MCF 10A (cell line): ENCODE data around the gene ABO. TPM values are rescaled to one million over a fixed set of nuclear protein-coding genes. Genes with fewer than 3 reads are reported as not detected.

ENCODE experiments used
- BruUV-seq: library from RNA; stranded (reverse); fragments of 400-500 nt; replicated peaks from 2 replicates; lab custom pipeline; 2021; lab: Mats Ljungman, UMichigan
- CTCF ChIA-PET: fragments of 300-600 bp; sonication (Branson Sonifier 250); formaldehyde crosslinking; extraction: SDS; loops from one replicate; lab custom pipeline; 2021; ENCODE audit warnings: antibody characterized with exemption, inconsistent platforms; lab: Yijun Ruan, JAX
- POLR2A ChIA-PET: fragments of 300-600, 350-650 bp; sonication (Branson Sonifier 250); formaldehyde crosslinking; extraction: SDS; loops from one replicate; lab custom pipeline; 2020; ENCODE audit warnings: antibody characterized with exemption, inconsistent platforms; lab: Yijun Ruan, JAX
- DNase-seq: peaks from one replicate; pipeline ENCODE4 v3.0.0-alpha.2; 2018; ENCODE audit not compliant: unreplicated experiment
- H3K27ac Mint-ChIP-seq: one replicate; pipeline ENCODE4 v1.8.0; 2022; ENCODE audit warnings: mild to moderate bottlenecking, low read depth, mixed read lengths; ENCODE audit not compliant: unreplicated experiment
- H3K27me3 Mint-ChIP-seq: one replicate; pipeline ENCODE4 v1.8.0; 2022; ENCODE audit warnings: mixed read lengths; ENCODE audit not compliant: insufficient read depth, unreplicated experiment
- H3K36me3 Mint-ChIP-seq: one replicate; pipeline ENCODE4 v1.8.0; 2022; ENCODE audit warnings: mild to moderate bottlenecking, moderate library complexity, mixed read lengths; ENCODE audit not compliant: insufficient read depth, unreplicated experiment
- H3K4me1 Mint-ChIP-seq: one replicate; pipeline ENCODE4 v1.8.0; 2022; ENCODE audit warnings: mixed read lengths; ENCODE audit not compliant: insufficient read depth, unreplicated experiment
- H3K4me3 Mint-ChIP-seq: one replicate; pipeline ENCODE4 v1.8.0; 2022; ENCODE audit warnings: mild to moderate bottlenecking, moderate library complexity, mixed read lengths; ENCODE audit not compliant: unreplicated experiment
- H3K9me3 Mint-ChIP-seq: one replicate; pipeline ENCODE4 v1.8.0; 2022; ENCODE audit warnings: mixed read lengths; ENCODE audit not compliant: unreplicated experiment
- intact Hi-C: fragments of 100-400 bp; cut with micrococcal nuclease; formaldehyde crosslinking; loops from 2 replicates; pipeline ENCODE4 v1.14.1; 2022
- total RNA-seq: library from RNA; stranded (reverse); gene quantifications from 2 replicates; pipeline ENCODE4 v1.2.3, GENCODE V29; 2022
- TF ChIP-seq, protein P1 (sequence below): fragments of 200-600 bp; IDR thresholded peaks from one replicate; pipeline ENCODE4 v1.8.0; 2022; ENCODE audit warnings: antibody characterized with exemption, mild to moderate bottlenecking; ENCODE audit not compliant: unreplicated experiment

The ABO gene
- total RNA-seq, 1 experiment from 2014 or later = not detected

DNA sequence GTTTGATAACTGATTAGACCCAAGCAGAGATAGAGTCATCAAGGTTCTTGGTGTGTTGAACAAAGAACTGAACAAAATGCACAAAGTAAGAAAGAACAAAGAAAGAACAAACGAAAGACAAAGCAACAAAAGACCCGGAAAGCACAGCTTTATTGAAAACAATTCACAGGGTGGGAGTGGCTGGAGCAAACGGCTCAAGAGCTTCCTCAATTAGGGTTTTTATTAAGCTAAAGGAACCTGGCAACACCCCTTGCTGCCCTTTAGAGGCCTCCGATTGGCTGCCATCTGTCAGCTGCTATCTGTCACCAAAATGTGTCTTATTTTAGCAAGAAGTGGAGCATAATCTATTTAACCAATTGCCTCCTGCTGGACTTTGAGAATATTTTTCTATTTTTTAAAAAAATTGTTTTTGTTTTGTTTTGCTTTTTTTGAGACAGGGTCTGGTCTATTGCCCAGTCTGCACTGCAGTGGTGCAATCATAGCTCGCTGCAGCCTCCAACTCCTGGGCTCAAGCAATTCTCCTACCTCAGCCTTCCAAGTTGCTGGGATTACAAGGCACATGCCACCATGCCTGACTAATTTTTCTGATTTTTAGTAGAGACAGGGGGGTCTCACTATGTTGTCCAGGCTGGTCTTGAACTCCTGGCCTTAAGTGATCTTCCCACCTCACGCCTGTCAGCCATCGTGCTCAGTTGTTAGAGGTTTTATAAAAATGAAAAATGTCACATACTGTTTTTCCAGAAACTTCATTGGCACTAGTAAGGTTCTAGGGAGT lies 7.7 kb upstream of the ABO start:
- Mint-ChIP-seq H3K27ac (no peak overlapping the region), H3K4me1 (no peaks in the 10 kb centered on the region), H3K4me3 (no peak overlapping the region), H3K27me3 (no peaks in the 10 kb centered on the region), H3K9me3 (no peaks in the 10 kb centered on the region), H3K36me3 (no peaks in the 10 kb centered on the region)
- intact Hi-C loops = no loop called here
- ChIA-PET POLR2A (no interaction called here), CTCF (no interaction called here)
- TF ChIP-seq, protein P1, sequence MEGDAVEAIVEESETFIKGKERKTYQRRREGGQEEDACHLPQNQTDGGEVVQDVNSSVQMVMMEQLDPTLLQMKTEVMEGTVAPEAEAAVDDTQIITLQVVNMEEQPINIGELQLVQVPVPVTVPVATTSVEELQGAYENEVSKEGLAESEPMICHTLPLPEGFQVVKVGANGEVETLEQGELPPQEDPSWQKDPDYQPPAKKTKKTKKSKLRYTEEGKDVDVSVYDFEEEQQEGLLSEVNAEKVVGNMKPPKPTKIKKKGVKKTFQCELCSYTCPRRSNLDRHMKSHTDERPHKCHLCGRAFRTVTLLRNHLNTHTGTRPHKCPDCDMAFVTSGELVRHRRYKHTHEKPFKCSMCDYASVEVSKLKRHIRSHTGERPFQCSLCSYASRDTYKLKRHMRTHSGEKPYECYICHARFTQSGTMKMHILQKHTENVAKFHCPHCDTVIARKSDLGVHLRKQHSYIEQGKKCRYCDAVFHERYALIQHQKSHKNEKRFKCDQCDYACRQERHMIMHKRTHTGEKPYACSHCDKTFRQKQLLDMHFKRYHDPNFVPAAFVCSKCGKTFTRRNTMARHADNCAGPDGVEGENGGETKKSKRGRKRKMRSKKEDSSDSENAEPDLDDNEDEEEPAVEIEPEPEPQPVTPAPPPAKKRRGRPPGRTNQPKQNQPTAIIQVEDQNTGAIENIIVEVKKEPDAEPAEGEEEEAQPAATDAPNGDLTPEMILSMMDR = no peak
- no peak for DNase-seq
- BruUV-seq = no TSS peak

DNA sequence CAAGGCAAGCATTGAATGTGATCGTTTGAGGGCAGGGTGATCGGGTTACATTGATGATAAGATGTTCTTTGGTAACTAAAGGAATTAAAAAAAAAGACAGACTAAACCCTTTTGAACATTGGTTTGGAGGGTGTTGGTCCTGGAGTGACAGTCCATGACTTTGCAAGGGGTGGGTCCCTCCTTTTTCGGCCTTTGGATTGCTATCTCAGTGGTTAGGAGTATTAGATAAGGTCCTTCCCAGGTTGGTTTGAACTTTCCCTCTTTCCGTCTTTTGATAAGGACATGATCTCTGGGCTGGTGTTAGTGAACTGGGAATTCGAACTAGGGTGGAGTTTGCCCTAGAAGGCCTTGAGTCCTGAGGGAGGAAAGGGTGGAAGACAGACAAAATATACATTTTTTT lies 5.4 kb upstream of the ABO start:
- DNase-seq = no peak
- no peaks in the 10 kb centered on the region for H3K36me3 Mint-ChIP-seq
- CTCF ChIA-PET = no interaction called here
- H3K9me3 Mint-ChIP-seq = no peaks in the 10 kb centered on the region
- no peaks in the 10 kb centered on the region for H3K4me1 Mint-ChIP-seq
- BruUV-seq = no TSS peak
- TF ChIP-seq, protein P1 = no peak
- H3K27ac Mint-ChIP-seq = no peak overlapping the region
- no peaks in the 10 kb centered on the region for H3K27me3 Mint-ChIP-seq
- no peak overlapping the region for H3K4me3 Mint-ChIP-seq
- intact Hi-C loops = no loop called here
- POLR2A ChIA-PET = no interaction called here

DNA sequence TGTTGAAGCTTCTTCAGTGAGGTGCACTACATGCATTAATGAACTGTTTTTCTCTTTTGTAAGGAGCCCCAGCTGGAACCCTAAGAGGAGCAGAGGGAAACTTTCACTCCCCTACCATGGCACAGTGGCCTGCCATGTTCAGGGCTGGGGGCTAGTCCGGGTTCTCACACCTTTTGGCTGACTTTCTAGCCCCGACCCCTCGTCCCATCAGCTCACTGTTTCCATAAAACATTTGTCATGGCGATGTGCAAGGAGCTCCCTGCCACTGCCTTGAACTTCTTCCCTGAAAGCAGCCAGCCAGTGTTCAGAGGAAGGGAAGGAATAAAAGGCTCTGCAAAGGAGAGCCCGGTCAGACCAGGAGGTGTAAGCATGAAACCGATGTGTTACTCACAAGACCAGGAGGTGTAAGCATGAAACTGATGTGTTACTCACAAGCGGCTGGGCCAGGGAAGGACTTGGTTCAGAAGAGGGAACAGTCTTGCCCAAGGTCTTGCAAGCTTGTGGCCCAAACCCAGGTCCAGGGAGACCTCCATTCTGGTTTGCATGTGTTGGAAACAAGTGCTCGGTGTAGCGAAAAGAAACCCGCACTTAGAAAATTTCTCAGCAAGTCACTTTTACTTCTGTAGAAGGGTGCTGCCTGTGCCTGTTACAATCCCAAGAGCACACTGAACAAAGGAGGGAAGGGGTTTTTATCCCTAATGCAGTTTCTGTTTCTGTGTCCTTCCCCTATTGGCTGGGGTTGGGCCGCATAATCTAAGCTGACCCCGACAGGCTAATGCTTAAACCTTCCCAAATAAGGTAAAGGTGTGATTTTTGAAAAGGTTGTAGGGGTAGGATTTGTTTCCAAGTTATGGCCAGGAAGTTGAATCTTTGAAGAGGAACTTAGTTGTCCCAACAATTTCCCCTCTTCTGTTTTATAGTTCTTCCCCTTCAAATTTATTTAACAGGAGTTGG lies 3.4 kb upstream of the ABO start:
- ChIA-PET POLR2A (interaction anchor here (0.6 to 0.9 kb wide), 2 partner anchors 38 to 73 kb away, joined by 3 read pairs; no protein-coding TSS in a partner anchor), CTCF (interaction anchor here (0.9 kb wide), 1 partner anchor 305 kb away, joined by 4 read pairs; no protein-coding TSS in a partner anchor)
- peaks cover 3% of the 10 kb centered on the region for H3K27me3 Mint-ChIP-seq
- BruUV-seq = no TSS peak
- no peaks in the 10 kb centered on the region for H3K36me3 Mint-ChIP-seq
- H3K9me3 Mint-ChIP-seq = no peaks in the 10 kb centered on the region
- H3K27ac Mint-ChIP-seq = no peak overlapping the region
- TF ChIP-seq, protein P1 = no peak
- DNase-seq = no peak
- no peak overlapping the region for H3K4me3 Mint-ChIP-seq
- intact Hi-C loops = no loop called here
- no peaks in the 10 kb centered on the region for H3K4me1 Mint-ChIP-seq

DNA sequence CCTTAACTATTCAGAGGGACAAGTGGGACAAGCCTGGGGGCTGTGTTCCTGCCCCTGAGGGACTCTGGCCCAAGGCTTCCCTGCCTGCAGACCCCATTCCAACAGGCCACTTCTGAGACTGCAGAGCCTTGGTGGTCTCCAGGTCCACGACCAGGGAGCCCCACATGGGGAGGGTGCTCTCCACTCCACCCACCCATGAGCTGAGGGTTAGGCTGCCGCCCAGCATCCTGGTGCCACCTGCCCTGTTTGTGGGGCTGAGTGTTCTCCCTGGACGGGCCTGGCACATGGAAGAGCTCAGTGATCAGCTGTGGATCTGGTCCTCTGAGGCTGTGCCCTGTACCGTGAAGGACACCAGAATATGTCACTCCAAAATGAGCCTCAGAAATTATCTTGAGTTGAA lies 2.5 kb upstream of the ABO start:
- no TSS peak for BruUV-seq
- Mint-ChIP-seq H3K27ac (no peak overlapping the region), H3K4me3 (no peak overlapping the region), H3K4me1 (no peaks in the 10 kb centered on the region), H3K36me3 (no peaks in the 10 kb centered on the region), H3K9me3 (no peaks in the 10 kb centered on the region), H3K27me3 (peaks cover 12% of the 10 kb centered on the region)
- no peak for DNase-seq
- CTCF ChIA-PET = no interaction called here
- intact Hi-C loops = no loop called here
- TF ChIP-seq, protein P1 = no peak
- POLR2A ChIA-PET = no interaction called here
